ACC112 (cell line): ENCODE data around the gene ILF2.

ENCODE experiments used
- H2AFZ ChIP-seq: fragments of 200-600 bp; sonication (generic); one replicate; pipeline ENCODE4 v1.6.0; 2017; ENCODE audit warnings: antibody characterized with exemption, low read length; ENCODE audit not compliant: unreplicated experiment
- H3K27ac ChIP-seq: fragments of 200-600 bp; sonication (generic); 2 replicates; pipeline ENCODE4 v1.5.1; 2014; ENCODE audit warnings: low read depth, mild to moderate bottlenecking, antibody characterized with exemption, low read length, moderate library complexity
- H3K27me3 ChIP-seq: fragments of 200-600 bp; sonication (generic); 2 replicates; pipeline ENCODE4 v1.6.1; 2014; ENCODE audit warnings: mild to moderate bottlenecking, antibody characterized with exemption, low read length, moderate library complexity, mixed read lengths; ENCODE audit not compliant: insufficient read depth
- H3K36me3 ChIP-seq: fragments of 200-600 bp; sonication (generic); 2 replicates; pipeline ENCODE4 v1.6.1; 2016; ENCODE audit warnings: mild to moderate bottlenecking, antibody characterized with exemption, low read length, moderate library complexity, mixed read lengths; ENCODE audit not compliant: insufficient read depth
- H3K4me1 ChIP-seq: fragments of 200-600 bp; sonication (generic); one replicate; pipeline ENCODE4 v1.6.1; 2016; ENCODE audit warnings: low read length, mixed read lengths; ENCODE audit not compliant: insufficient read depth, unreplicated experiment, control insufficient read depth
- H3K4me3 ChIP-seq: fragments of 200-600 bp; sonication (generic); 2 replicates; pipeline ENCODE4 v1.5.1; 2014; ENCODE audit warnings: mild to moderate bottlenecking, low read depth, low read length
- H3K79me2 ChIP-seq: fragments of 200-600 bp; sonication (generic); one replicate; pipeline ENCODE4 v1.6.0; 2016; ENCODE audit warnings: low read length; ENCODE audit not compliant: control insufficient read depth, unreplicated experiment, insufficient read depth

The ILF2 gene

GRCh38 chr1:153633754-153634665, 36.8 kb downstream of the ILF2 start, which contains the start of gene CHTOP:
Gene CHTOP, plus strand, starts transcription at chr1:153634066. Its CDS starts 2,523 bp downstream, at chr1:153636589.
- Histone ChIP-seq H3K4me3 (peak within 1 kb of the TSS; percentile 94), H3K27me3 (no peaks in the 10 kb centered on the region), H3K4me1 (peaks cover 17% of the 10 kb centered on the region), H3K27ac (peak within 1 kb of the TSS; percentile 100), H2AFZ (peak within 1 kb of the TSS; percentile 93), H3K79me2 (peaks cover 40% of the 10 kb centered on the region), H3K36me3 (peaks cover 32% of the 10 kb centered on the region)

- peaks cover 38% of the 10 kb centered on the region for H3K79me2 ChIP-seq
- peak overlapping the region; percentile 34 for H2AFZ ChIP-seq
- no peaks in the 10 kb centered on the region for H3K27me3 ChIP-seq
- H3K4me3 ChIP-seq: peak overlapping the region; percentile 94
- H3K4me1 ChIP-seq: peaks cover 17% of the 10 kb centered on the region
- peak overlapping the region; percentile 100 for H3K27ac ChIP-seq
- H3K36me3 ChIP-seq: peaks cover 28% of the 10 kb centered on the region
These were observed 37.5 kb downstream of the ILF2 start for GRCh38 chr1:153633161-153633753.

- Histone ChIP-seq H3K79me2 (peaks cover 26% of the 10 kb centered on the region), H3K4me3 (no peak overlapping the region), H3K27me3 (no peaks in the 10 kb centered on the region), H3K36me3 (peaks cover 10% of the 10 kb centered on the region), H3K27ac (no peak overlapping the region), H3K4me1 (peaks cover 20% of the 10 kb centered on the region), H2AFZ (no peak overlapping the region)
These were observed 39.5 kb downstream of the ILF2 start for GRCh38 chr1:153631047-153632022.

- Histone ChIP-seq H3K4me1 (peaks cover 20% of the 10 kb centered on the region), H3K79me2 (peaks cover 25% of the 10 kb centered on the region), H3K4me3 (no peak overlapping the region), H3K27ac (no peak overlapping the region), H2AFZ (no peak overlapping the region), H3K36me3 (0 out of 2 replicates have a peak, but pooled peaks cover 3% of the 10 kb centered on the region), H3K27me3 (no peaks in the 10 kb centered on the region)
These were observed 40.4 kb downstream of the ILF2 start for GRCh38 chr1:153630384-153630783.

- no peak overlapping the region for H3K27ac ChIP-seq
These were observed 40.8 kb downstream of the ILF2 start for GRCh38 chr1:153629971-153630370.

GRCh38 chr1:153629343-153629665, 41.5 kb downstream of the ILF2 start:
- Histone ChIP-seq H3K79me2 (peaks cover 22% of the 10 kb centered on the region), H3K27me3 (no peaks in the 10 kb centered on the region), H3K4me1 (peaks cover 22% of the 10 kb centered on the region), H2AFZ (no peak overlapping the region), H3K36me3 (0 out of 2 replicates have a peak, but pooled peaks cover 3% of the 10 kb centered on the region), H3K4me3 (no peak overlapping the region), H3K27ac (no peak overlapping the region)

More at GRCh38 chr1:153629971-153630370, 40.8 kb downstream of the ILF2 start:
- no peak overlapping the region for H3K4me3 ChIP-seq
- peaks cover 25% of the 10 kb centered on the region for H3K79me2 ChIP-seq
- H2AFZ ChIP-seq: no peak overlapping the region
- 0 out of 2 replicates have a peak, but pooled peaks cover 3% of the 10 kb centered on the region for H3K36me3 ChIP-seq
- no peaks in the 10 kb centered on the region for H3K27me3 ChIP-seq
- H3K4me1 ChIP-seq: peaks cover 22% of the 10 kb centered on the region

GRCh38 chr1:153628638-153629342, 42.0 kb downstream of the ILF2 start:
- no peaks in the 10 kb centered on the region for H3K27me3 ChIP-seq
- H3K27ac ChIP-seq: no peak overlapping the region

GRCh38 chr1:153627715-153628626, 42.8 kb downstream of the ILF2 start, which contains the start of gene S100A1:
Gene S100A1, plus strand, starts transcription at chr1:153628434. Its CDS starts 2,088 bp downstream, at chr1:153630522.
- Histone ChIP-seq H2AFZ (no peak within 1 kb of the TSS), H3K4me1 (peaks cover 18% of the 10 kb centered on the region), H3K4me3 (peak within 1 kb of the TSS; percentile 88)

More at GRCh38 chr1:153628638-153629342, 42.0 kb downstream of the ILF2 start:
- peaks cover 27% of the 10 kb centered on the region for H3K79me2 ChIP-seq
- peaks cover 22% of the 10 kb centered on the region for H3K4me1 ChIP-seq
- no peak overlapping the region for H3K4me3 ChIP-seq
- H2AFZ ChIP-seq: no peak overlapping the region
- 0 out of 2 replicates have a peak, but pooled peaks cover 3% of the 10 kb centered on the region for H3K36me3 ChIP-seq

More at GRCh38 chr1:153627715-153628626, 42.8 kb downstream of the ILF2 start, which contains the start of gene S100A1:
- Histone ChIP-seq H3K79me2 (peaks cover 30% of the 10 kb centered on the region), H3K36me3 (0 out of 2 replicates have a peak, but pooled peaks cover 3% of the 10 kb centered on the region), H3K27ac (peak within 1 kb of the TSS; percentile 84), H3K27me3 (no peaks in the 10 kb centered on the region)
